DND-41 (cell line): Measurements from ENCODE around the gene ADAMTSL2.

Experiments
- ATAC-seq: fragments of 200-7000 bp; cut with Tn5 transposase; 3 replicates; pipeline ENCODE4 v1.9.1; 2021; ENCODE audit warnings: low read depth; ENCODE audit not compliant: insufficient read depth
- DNase-seq: peaks from one replicate; pipeline ENCODE4 v3.0.0-alpha.2; 2020
- H2AFZ ChIP-seq: 2 replicates; pipeline ENCODE4 v1.6.0; 2012; ENCODE audit warnings: low read depth, low read length
- H3K27ac ChIP-seq: 2 replicates; pipeline ENCODE4 v1.5.1; 2012; ENCODE audit warnings: low read length, inconsistent platforms
- H3K27me3 ChIP-seq: fragments of 200-600 bp; sonication (generic); 2 replicates; pipeline ENCODE4 v1.6.0; 2012; ENCODE audit warnings: low read length, mild to moderate bottlenecking, inconsistent platforms; ENCODE audit not compliant: insufficient read depth, poor library complexity
- H3K36me3 ChIP-seq: 2 replicates; pipeline ENCODE4 v1.5.1; 2012; ENCODE audit warnings: low read length, inconsistent platforms; ENCODE audit not compliant: insufficient read depth
- H3K4me1 ChIP-seq: 2 replicates; pipeline ENCODE4 v1.5.1; 2012; ENCODE audit warnings: mild to moderate bottlenecking, low read length; ENCODE audit not compliant: insufficient read depth
- H3K4me2 ChIP-seq: 2 replicates; pipeline ENCODE4 v1.6.0; 2012; ENCODE audit warnings: mild to moderate bottlenecking, moderate library complexity, low read length, inconsistent platforms; ENCODE audit not compliant: insufficient read depth
- H3K4me3 ChIP-seq, 2 experiments: fragments of 200-600 bp in 1 of 2; shearing (Covaris generic) in 1 of 2; 2 replicates each; pipeline ENCODE4 v1.5.1; 2012 to 2016; ENCODE audit warnings: inconsistent platforms in 2 of 2, low read length in 2 of 2, mild to moderate bottlenecking in 2 of 2, low read depth in 1 of 2, moderate library complexity in 1 of 2
- H3K79me2 ChIP-seq: 2 replicates; pipeline ENCODE4 v1.6.0; 2012; ENCODE audit warnings: low read length, inconsistent platforms; ENCODE audit not compliant: insufficient read depth
- H3K9ac ChIP-seq: 2 replicates; pipeline ENCODE4 v1.6.0; 2012; ENCODE audit warnings: low read depth, mild to moderate bottlenecking, inconsistent platforms, low read length, moderate library complexity
- H3K9me3 ChIP-seq: 2 replicates; pipeline ENCODE4 v1.5.1; 2012; ENCODE audit warnings: low read length, moderate library complexity, mild to moderate bottlenecking, inconsistent platforms; ENCODE audit not compliant: insufficient read depth, severe bottlenecking
- H4K20me1 ChIP-seq: 2 replicates; pipeline ENCODE4 v1.6.0; 2012; ENCODE audit warnings: low read length; ENCODE audit not compliant: insufficient read depth
- EZH2 ChIP-seq: IDR thresholded peaks from 3 replicates; pipeline ENCODE4 v1.6.1; 2012; ENCODE audit warnings: borderline replicate concordance, low read depth, mild to moderate bottlenecking, moderate library complexity, low read length, inconsistent platforms; ENCODE audit not compliant: severe bottlenecking
- TF ChIP-seq, protein P1 (sequence below): IDR thresholded peaks from 2 replicates; pipeline ENCODE4 v1.5.1; 2012; ENCODE audit warnings: borderline replicate concordance, low read length, moderate library complexity, mild to moderate bottlenecking; ENCODE audit not compliant: poor library complexity, severe bottlenecking; ENCODE audit errors: extremely low read depth

The ADAMTSL2 gene

DNA sequence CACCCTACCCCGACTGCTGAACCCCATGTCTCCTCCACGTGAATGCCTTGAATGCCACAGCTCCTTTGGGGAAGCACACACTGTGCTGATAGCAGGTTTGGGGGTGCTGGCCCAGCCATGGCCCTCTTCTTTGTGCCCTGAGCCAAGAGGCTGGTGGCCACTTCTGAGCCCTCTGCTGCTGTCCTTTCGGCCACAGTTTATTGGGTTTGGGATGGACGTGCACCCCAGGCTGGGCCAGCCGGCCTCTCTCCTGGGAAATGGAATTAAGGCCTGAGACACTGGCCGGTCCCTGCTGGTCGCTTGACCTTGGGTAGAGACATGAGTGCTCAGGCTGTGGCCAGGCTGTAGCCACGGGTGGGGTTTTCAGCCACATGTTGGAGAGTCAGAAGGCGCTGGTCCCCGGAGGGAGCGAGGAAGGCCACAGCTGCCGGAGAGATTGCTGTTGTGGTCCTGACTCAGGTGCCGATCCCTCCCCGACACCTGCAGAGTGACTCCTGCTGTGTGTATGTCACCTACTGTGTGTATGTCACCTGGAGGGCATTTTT, 48.1 kb downstream of the ADAMTSL2 start:
- TF ChIP-seq, protein P1, sequence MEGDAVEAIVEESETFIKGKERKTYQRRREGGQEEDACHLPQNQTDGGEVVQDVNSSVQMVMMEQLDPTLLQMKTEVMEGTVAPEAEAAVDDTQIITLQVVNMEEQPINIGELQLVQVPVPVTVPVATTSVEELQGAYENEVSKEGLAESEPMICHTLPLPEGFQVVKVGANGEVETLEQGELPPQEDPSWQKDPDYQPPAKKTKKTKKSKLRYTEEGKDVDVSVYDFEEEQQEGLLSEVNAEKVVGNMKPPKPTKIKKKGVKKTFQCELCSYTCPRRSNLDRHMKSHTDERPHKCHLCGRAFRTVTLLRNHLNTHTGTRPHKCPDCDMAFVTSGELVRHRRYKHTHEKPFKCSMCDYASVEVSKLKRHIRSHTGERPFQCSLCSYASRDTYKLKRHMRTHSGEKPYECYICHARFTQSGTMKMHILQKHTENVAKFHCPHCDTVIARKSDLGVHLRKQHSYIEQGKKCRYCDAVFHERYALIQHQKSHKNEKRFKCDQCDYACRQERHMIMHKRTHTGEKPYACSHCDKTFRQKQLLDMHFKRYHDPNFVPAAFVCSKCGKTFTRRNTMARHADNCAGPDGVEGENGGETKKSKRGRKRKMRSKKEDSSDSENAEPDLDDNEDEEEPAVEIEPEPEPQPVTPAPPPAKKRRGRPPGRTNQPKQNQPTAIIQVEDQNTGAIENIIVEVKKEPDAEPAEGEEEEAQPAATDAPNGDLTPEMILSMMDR = no peak
- TF ChIP-seq EZH2 = no peak
- ATAC-seq = no peak
- no peak overlapping the region for H3K9ac ChIP-seq
- H2AFZ ChIP-seq = no peak overlapping the region
- H3K9me3 ChIP-seq = no peaks in the 10 kb centered on the region
- no peak for DNase-seq
- H3K27me3 ChIP-seq = no peaks in the 10 kb centered on the region
- H3K4me3 ChIP-seq = no peak overlapping the region
- no peaks in the 10 kb centered on the region for H3K36me3 ChIP-seq
- H3K4me2 ChIP-seq = no peak overlapping the region
- peaks cover 27% of the 10 kb centered on the region for H3K4me1 ChIP-seq
- H3K79me2 ChIP-seq = no peaks in the 10 kb centered on the region
- H3K27ac ChIP-seq = no peak overlapping the region
- H4K20me1 ChIP-seq = peaks cover 7% of the 10 kb centered on the region; the same call in 1 of the 2 replicates

DNA sequence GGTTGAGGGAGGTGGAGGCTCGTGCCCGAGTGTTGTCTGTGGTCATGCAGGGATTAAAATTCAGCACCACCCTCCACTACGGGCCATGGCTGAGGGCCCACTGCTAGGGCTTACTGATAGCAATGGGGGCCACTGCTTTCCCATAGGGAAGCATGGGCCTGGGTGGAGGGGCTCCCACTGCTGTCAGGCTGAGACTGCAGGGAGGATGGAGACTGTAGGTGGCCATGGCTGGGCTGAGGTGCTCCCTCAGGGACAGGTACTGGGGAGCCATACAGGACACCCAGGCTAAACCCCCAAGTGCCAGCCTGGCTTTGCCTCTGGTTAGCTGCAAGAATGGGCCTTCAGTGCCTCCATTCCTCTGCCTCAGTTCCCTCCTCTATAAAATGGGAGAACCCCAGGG, 48.6 kb downstream of the ADAMTSL2 start:
- no peak for ATAC-seq
- no peaks in the 10 kb centered on the region for H3K79me2 ChIP-seq
- H3K9ac ChIP-seq = no peak overlapping the region
- no peak overlapping the region for H3K4me3 ChIP-seq
- no peak for DNase-seq
- no peak for TF ChIP-seq EZH2
- TF ChIP-seq, protein P1 = no peak
- H3K4me2 ChIP-seq = no peak overlapping the region
- H2AFZ ChIP-seq = no peak overlapping the region
- no peaks in the 10 kb centered on the region for H3K36me3 ChIP-seq
- H3K27me3 ChIP-seq = no peaks in the 10 kb centered on the region
- H3K4me1 ChIP-seq = peaks cover 27% of the 10 kb centered on the region
- no peaks in the 10 kb centered on the region for H3K9me3 ChIP-seq
- no peak overlapping the region for H3K27ac ChIP-seq
- H4K20me1 ChIP-seq = peaks cover 7% of the 10 kb centered on the region; the same call in 1 of the 2 replicates

DNA sequence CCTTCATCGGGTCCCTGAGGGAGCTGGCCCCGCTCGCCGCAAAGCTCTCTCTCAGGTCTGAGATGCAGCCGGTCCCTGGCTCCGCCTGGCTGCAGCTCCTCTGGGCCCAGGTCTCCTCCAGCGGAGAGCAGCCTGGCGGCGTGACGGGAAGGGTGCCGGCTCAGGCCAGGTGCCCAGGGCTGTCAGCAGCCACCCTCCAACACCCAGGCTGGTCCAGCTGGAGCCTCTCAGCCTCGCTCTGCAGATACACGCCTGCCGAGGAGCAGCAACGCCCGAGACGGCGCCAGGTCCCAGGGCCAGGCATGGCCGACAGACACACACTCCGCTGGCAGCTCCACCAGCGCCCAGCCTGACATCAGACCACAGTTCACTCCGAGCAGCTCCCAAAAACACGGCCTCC, 49.1 kb downstream of the ADAMTSL2 start:
- Histone ChIP-seq H4K20me1 (peaks cover 7% of the 10 kb centered on the region; the same call in 1 of the 2 replicates), H3K79me2 (no peaks in the 10 kb centered on the region), H3K9me3 (peaks cover 3% of the 10 kb centered on the region), H3K4me2 (no peak overlapping the region), H2AFZ (no peak overlapping the region), H3K27me3 (no peaks in the 10 kb centered on the region), H3K9ac (no peak overlapping the region), H3K4me3 (no peak overlapping the region), H3K27ac (no peak overlapping the region), H3K4me1 (peaks cover 27% of the 10 kb centered on the region), H3K36me3 (no peaks in the 10 kb centered on the region)
- DNase-seq = no peak
- no peak for ATAC-seq
- TF ChIP-seq, protein P1 = no peak
- no peak for TF ChIP-seq EZH2
